ENCODE data around the gene SLC37A3.

DNA sequence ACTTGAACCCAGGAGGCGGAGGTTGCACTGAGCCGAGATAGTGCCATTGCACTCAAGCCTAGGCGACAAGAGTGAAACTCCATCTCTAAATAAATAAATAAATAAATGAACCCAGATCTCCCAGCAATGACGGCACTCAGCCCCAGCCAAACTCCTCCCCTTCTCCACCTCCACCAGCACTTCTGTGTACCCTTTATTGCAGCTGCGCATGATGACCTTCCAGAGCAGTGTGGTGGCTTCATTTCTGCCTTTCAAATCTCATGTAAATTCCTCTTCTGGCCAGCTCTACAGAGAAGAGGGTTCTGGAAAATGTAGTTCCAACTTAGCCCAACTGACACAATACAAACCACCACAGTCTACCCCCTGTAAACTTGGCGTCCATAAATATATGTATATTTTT is 108.5 kb downstream of the SLC37A3 start:
- TF ChIP-seq EZH2 (IDR thresholded peaks at IDR 0.05; ENCODE audit: borderline replicate concordance): no peak
- TF ChIP-seq, protein P1, sequence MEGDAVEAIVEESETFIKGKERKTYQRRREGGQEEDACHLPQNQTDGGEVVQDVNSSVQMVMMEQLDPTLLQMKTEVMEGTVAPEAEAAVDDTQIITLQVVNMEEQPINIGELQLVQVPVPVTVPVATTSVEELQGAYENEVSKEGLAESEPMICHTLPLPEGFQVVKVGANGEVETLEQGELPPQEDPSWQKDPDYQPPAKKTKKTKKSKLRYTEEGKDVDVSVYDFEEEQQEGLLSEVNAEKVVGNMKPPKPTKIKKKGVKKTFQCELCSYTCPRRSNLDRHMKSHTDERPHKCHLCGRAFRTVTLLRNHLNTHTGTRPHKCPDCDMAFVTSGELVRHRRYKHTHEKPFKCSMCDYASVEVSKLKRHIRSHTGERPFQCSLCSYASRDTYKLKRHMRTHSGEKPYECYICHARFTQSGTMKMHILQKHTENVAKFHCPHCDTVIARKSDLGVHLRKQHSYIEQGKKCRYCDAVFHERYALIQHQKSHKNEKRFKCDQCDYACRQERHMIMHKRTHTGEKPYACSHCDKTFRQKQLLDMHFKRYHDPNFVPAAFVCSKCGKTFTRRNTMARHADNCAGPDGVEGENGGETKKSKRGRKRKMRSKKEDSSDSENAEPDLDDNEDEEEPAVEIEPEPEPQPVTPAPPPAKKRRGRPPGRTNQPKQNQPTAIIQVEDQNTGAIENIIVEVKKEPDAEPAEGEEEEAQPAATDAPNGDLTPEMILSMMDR (IDR thresholded peaks at IDR 0.05; ENCODE audit: poor library complexity): no peak
